Tibial artery (tissue), 4 donors: Measurements from ENCODE around the gene BMAL1.

Source experiments
- DNase-seq, 2 donors: peaks; one replicate each; pipeline ENCODE4 v3.0.0-alpha.2; 2019
- H3K27ac ChIP-seq, 2 donors: fragments of 200-600 bp; sonication (generic) in 1 of 2; 1 replicate in 1 of 2; 2 replicates in 1 of 2; pipeline ENCODE4 v1.5.1; 2018 to 2019; ENCODE audit warnings: mild to moderate bottlenecking in 1 of 2
- H3K27me3 ChIP-seq, 2 donors: fragments of 200-600 bp; sonication (generic) in 1 of 2; one replicate each; pipeline versions ENCODE4 v1.5.1 to v1.6.0; 2016 to 2019
- H3K36me3 ChIP-seq, 3 donors: fragments of 200-600 bp; sonication (generic) in 2 of 3; one replicate each; pipeline ENCODE4 v1.5.1; 2016 to 2019; ENCODE audit warnings: mild to moderate bottlenecking in 2 of 3
- H3K4me1 ChIP-seq, 4 donors: fragments of 200-600 bp; sonication (generic) in 2 of 4; 1 replicate in 3 of 4; 2 replicates in 1 of 4; pipeline ENCODE4 v1.5.1; 2016 to 2019
- H3K4me3 ChIP-seq, 2 donors: fragments of 200-600 bp; sonication (generic) in 1 of 2; 1 replicate in 1 of 2; 2 replicates in 1 of 2; pipeline ENCODE4 v1.5.1; 2018 to 2019; ENCODE audit warnings: mild to moderate bottlenecking in 2 of 2
- H3K9me3 ChIP-seq, 3 donors: fragments of 200-600 bp; sonication (generic) in 1 of 3; one replicate each; pipeline ENCODE4 v1.5.1; 2016 to 2019
- CTCF ChIP-seq, 2 experiments: fragments of 200-600 bp in 1 of 2; fragments of 450-650 bp in 1 of 2; IDR thresholded peaks; one replicate each; pipeline ENCODE4 v1.5.1; 2017 to 2019; ENCODE audit warnings: antibody characterized with exemption in 2 of 2, mild to moderate bottlenecking in 1 of 2, moderate library complexity in 1 of 2
- intact Hi-C: fragments of 100-400 bp; cut with DNase I; formaldehyde crosslinking; loops from one replicate; pipeline ENCODE4 v1.15.0; 2023; ENCODE audit warnings: low total_unique reads

The BMAL1 gene

DNA sequence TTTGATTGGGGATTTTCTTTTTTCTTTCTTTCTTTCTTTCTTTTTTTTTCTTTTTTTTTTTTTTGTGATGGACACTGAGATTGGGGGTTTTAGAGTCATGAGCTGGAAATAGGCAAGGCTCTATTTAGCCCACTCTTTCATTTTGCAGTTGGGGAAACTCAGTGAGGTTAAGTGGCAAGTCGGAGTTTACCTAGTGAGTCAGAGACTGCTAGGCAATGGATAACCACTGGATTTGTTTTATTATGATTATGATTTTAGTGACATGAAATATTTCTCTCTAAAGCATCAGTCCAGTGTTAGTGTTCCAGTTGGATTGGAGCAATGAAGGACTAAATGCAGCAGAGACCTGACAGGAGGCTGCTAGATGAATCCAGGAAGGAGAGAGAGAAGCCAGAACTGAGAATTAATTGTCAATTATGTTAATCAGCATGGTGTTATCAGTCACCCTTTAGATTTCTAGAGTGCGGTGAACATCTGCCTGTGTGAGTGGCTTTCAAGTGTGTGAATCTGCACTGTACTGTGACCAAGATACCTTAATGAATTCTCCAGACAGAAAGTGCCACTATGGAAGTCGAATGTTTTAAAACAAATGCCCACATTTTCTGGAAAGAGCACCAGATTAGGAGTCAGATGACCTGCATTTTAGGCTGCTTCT, 10.9 kb downstream of the BMAL1 start:
- Histone ChIP-seq H3K36me3 (no peaks in the 10 kb centered on the region), H3K27me3 (no peaks in the 10 kb centered on the region), H3K4me3 (no peak overlapping the region), H3K27ac (no peak overlapping the region), H3K9me3 (no peaks in the 10 kb centered on the region), H3K4me1 (peaks cover 0 to 30% (median 11%) of the 10 kb centered on the region in 4 donors)
- TF ChIP-seq CTCF (IDR thresholded peaks at IDR 0.05), result no peak
- intact Hi-C loops, result no loop called here
- no peak for DNase-seq

DNA sequence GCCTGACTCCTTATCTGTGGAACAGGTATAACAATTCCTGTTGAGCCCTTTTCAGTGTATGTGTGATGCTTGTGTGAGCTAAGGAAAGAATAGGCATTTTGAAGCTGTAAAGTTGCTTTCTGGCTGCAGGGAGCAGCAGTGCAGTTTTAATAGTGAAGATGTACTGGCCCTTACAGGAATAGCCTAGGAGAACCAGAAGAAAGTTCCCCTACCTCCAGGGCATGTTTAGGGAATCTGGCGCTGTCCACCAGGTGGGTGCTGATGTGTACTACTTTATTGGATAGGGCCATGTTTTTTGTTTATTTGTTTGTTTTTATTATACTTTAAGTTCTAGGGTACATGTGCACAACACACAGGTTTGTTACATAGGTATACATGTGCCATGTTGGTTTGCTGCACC, 11.5 kb downstream of the BMAL1 start:
- intact Hi-C loops, result no loop called here
- H3K27me3 ChIP-seq, result no peaks in the 10 kb centered on the region
- H3K9me3 ChIP-seq, result no peaks in the 10 kb centered on the region
- H3K4me3 ChIP-seq, result no peak overlapping the region
- peaks cover 0 to 30% (median 11%) of the 10 kb centered on the region in 4 donors for H3K4me1 ChIP-seq
- H3K36me3 ChIP-seq, result no peaks in the 10 kb centered on the region
- DNase-seq, result no peak
- H3K27ac ChIP-seq, result no peak overlapping the region
- no peak for TF ChIP-seq CTCF (IDR thresholded peaks at IDR 0.05)

DNA sequence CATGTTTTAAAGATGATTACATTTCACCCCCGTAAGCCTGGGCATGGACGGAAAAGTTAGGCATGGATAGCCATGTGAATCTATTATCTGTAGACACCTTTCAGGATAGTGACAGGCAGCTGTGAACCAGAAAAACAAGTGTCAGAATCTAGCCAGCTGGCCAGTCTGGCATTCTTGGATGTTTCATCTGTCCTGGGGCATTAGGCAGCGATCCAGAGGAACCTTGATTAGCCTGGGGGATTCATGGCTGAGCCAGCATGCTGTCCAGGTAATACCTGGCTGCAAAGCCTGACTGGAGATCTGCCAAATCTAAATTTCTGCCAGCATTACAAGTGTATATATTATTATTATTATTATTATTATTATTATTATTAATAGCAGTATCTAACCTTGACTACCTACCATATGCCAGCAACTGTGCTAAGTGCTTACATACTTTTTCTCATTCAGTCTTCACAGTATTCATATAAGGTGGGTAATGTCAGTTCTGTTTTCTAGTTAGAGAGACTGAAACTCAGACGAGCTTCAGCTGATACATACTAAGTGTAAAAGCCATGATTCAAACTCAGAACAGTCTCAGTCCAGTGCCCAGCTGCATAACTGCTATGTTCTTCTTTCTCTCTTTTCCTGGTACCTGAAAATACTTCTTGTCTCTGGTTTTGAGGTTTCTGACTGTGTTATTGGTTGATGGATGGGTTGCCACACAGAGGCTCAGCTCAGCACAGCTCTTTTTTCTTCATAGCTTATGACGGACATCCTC, 12.8 kb downstream of the BMAL1 start:
- no peak for TF ChIP-seq CTCF (IDR thresholded peaks at IDR 0.05)
- H3K27ac ChIP-seq, result no peak overlapping the region
- intact Hi-C loops, result no loop called here
- H3K27me3 ChIP-seq, result no peaks in the 10 kb centered on the region
- H3K4me1 ChIP-seq, result peaks cover 0 to 35% (median 14%) of the 10 kb centered on the region in 4 donors
- no peaks in the 10 kb centered on the region for H3K36me3 ChIP-seq
- no peaks in the 10 kb centered on the region for H3K9me3 ChIP-seq
- no peak overlapping the region for H3K4me3 ChIP-seq
- no peak for DNase-seq

GRCh38 chr11:13291361-13291760, 13.8 kb downstream of the BMAL1 start:
- no peaks in the 10 kb centered on the region for H3K27me3 ChIP-seq
- intact Hi-C loops, result no loop called here

GRCh38 chr11:13291800-13292199, 14.2 kb downstream of the BMAL1 start:
- TF ChIP-seq CTCF (IDR thresholded peaks at IDR 0.05), result no peak

More at GRCh38 chr11:13291361-13291760, 13.8 kb downstream of the BMAL1 start:
- Histone ChIP-seq H3K4me3 (no peak overlapping the region), H3K4me1 (peaks cover 0 to 32% (median 15%) of the 10 kb centered on the region in 4 donors), H3K9me3 (no peaks in the 10 kb centered on the region), H3K27ac (no peak overlapping the region), H3K36me3 (no peaks in the 10 kb centered on the region)
- TF ChIP-seq CTCF (IDR thresholded peaks at IDR 0.05), result no peak
- no peak for DNase-seq

More at GRCh38 chr11:13291800-13292199, 14.2 kb downstream of the BMAL1 start:
- Histone ChIP-seq H3K4me3 (no peak overlapping the region), H3K27me3 (no peaks in the 10 kb centered on the region), H3K27ac (no peak overlapping the region), H3K9me3 (no peaks in the 10 kb centered on the region), H3K36me3 (no peaks in the 10 kb centered on the region), H3K4me1 (peaks cover 0 to 28% (median 16%) of the 10 kb centered on the region in 4 donors)
- intact Hi-C loops, result no loop called here
- DNase-seq, result no peak
